GM18507 (cell line): ENCODE data around the gene LILRB5.
A peak's percentile ranks its signal among the peaks of the same experiment; 100 is the strongest.

ENCODE experiments used
- DNase-seq: peaks from one replicate; pipeline ENCODE4 v3.0.0; 2011; ENCODE audit warnings: low read depth; ENCODE audit not compliant: insufficient read length; ENCODE audit errors: extremely low spot score
- FAIRE-seq: peaks from 2 replicates; lab custom pipeline; 2011; peaks lifted over from hg19 to GRCh38; lab: Jason Lieb, UNC

Gene LILRB5

GRCh38 chr19:54203151-54203611 lies 53.9 kb downstream of the LILRB5 start:
- FAIRE-seq: no peak

GRCh38 chr19:54201980-54202379 lies 55.1 kb downstream of the LILRB5 start:
- peak; percentile 49 for FAIRE-seq
- DNase-seq: no peak

More at GRCh38 chr19:54203151-54203611, 53.9 kb downstream of the LILRB5 start:
- DNase-seq: no peak

- DNase-seq (no peak), FAIRE-seq (no peak)
These were observed 55.8 kb downstream of the LILRB5 start for GRCh38 chr19:54201172-54201701.
